KOPT-K1 (cell line): ENCODE data around the gene HDGFL2.

ENCODE experiments used
- H3K27ac ChIP-seq: fragments of 200-600 bp; sonication (generic); 2 replicates; pipeline ENCODE4 v1.5.1; 2016; ENCODE audit warnings: antibody characterized with exemption, mild to moderate bottlenecking, low read depth, low read length; ENCODE audit not compliant: poor library complexity, severe bottlenecking
- H3K36me3 ChIP-seq: fragments of 200-600 bp; sonication (generic); 2 replicates; pipeline ENCODE4 v1.5.1; 2017; ENCODE audit warnings: antibody characterized with exemption, mild to moderate bottlenecking, low read length, moderate library complexity; ENCODE audit not compliant: insufficient read depth
- H3K9me3 ChIP-seq: fragments of 200-600 bp; sonication (generic); 2 replicates; pipeline ENCODE4 v1.5.1; 2017; ENCODE audit warnings: antibody characterized with exemption, low read length, mild to moderate bottlenecking; ENCODE audit not compliant: insufficient read depth, poor library complexity, severe bottlenecking

HDGFL2 gene

DNA sequence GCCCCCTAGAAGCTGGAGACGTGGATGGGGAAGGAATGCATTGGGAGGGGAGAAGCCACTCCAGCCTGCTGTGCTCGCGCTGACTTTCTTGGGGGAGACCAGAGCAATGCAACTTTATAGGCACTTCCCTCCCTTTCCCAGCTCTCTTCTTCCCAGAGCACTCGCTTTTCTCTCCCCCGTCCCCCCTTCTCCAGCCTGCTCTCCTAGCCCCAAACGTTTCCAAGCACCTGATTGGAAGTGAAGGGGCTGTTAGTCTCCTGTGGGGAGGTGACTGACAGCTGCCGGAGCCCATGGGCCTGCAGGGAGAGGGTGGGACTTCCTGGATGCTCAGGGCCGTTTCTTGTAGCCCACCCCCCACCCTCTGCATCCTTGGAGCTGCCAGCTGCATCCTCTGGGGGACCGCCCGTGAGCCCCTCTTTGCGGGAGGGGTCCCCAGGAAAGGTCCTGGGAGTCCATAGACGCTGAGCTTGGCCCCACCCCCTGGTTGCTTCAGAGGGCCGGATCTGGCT lies 2.5 kb downstream of the HDGFL2 start:
- H3K36me3 ChIP-seq = peaks cover 45% of the 10 kb centered on the region
- no peaks in the 10 kb centered on the region for H3K9me3 ChIP-seq
- H3K27ac ChIP-seq = peak overlapping the region; percentile 26

- Histone ChIP-seq H3K27ac (no peak overlapping the region), H3K36me3 (peaks cover 50% of the 10 kb centered on the region), H3K9me3 (no peaks in the 10 kb centered on the region)
These were observed 5.1 kb downstream of the HDGFL2 start for GRCh38 chr19:4477034-4477801.

GRCh38 chr19:4482721-4483364 lies 10.7 kb downstream of the HDGFL2 start:
- H3K27ac ChIP-seq = no peak overlapping the region
- no peaks in the 10 kb centered on the region for H3K9me3 ChIP-seq
- H3K36me3 ChIP-seq = peaks cover 44% of the 10 kb centered on the region

DNA sequence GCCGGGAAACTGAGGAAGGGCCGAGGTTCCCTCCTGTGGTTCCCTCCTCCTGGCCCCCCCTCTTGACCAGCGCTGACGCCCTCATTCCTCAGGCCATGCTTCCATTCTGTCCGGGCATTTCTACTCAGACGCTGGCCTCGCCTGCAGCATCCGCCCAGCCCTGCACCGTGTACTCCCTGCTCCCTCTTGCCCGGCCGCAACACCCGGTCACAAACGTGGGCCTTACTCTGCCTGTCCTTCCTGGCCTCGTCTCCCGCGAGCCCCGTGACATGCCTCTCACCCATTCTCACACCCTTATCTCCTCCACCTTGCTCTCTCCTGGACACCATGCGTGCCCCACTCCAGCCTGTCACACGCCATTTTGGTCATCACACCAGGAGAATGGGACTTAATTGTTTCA lies 11.3 kb downstream of the HDGFL2 start:
- H3K36me3 ChIP-seq = peaks cover 43% of the 10 kb centered on the region
- H3K9me3 ChIP-seq = no peaks in the 10 kb centered on the region
- H3K27ac ChIP-seq = no peak overlapping the region

DNA sequence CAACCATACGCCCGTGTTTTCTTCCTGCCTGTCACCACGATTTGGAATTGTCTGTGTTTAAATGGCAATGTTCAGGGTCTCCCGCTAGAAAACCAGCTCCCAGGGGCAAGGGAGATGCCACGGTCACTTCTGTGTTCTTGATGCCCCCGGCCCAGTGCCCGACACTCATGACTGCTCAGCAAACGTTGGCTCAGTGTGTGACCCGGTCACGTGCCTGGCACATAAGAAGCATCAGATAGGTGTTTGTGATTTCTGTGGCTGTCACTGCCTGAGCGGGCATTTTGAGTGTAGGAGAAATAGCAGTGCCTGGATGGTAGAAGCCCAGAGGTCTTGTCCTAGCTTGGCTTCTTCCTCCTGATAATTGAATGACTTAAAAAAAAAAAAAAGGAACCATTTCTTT lies 15.5 kb downstream of the HDGFL2 start:
- H3K27ac ChIP-seq = no peak overlapping the region
- peaks cover 62% of the 10 kb centered on the region for H3K36me3 ChIP-seq
- no peaks in the 10 kb centered on the region for H3K9me3 ChIP-seq

- no peaks in the 10 kb centered on the region for H3K9me3 ChIP-seq
- peaks cover 62% of the 10 kb centered on the region for H3K36me3 ChIP-seq
- H3K27ac ChIP-seq = no peak overlapping the region
These were observed 16.4 kb downstream of the HDGFL2 start for GRCh38 chr19:4488496-4488895.

DNA sequence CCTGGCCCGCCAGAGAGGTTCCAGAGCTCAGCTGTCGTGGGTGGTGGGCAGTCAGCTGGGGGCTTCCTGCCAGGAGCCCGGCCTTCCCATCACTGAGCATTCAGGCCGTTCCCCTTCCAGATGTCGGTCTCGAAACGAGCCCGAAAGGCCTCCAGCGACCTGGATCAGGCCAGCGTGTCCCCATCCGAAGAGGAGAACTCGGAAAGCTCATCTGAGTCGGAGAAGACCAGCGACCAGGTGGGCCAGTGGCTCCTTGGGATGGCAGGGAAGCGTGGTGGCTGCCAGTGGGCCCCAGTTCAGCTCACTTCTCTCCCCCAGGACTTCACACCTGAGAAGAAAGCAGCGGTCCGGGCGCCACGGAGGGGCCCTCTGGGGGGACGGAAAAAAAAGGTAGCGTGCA lies 19.3 kb downstream of the HDGFL2 start:
- Histone ChIP-seq H3K27ac (no peak overlapping the region), H3K36me3 (peaks cover 80% of the 10 kb centered on the region)

GRCh38 chr19:4492337-4493103 lies 20.4 kb downstream of the HDGFL2 start:
- H3K36me3 ChIP-seq = peaks cover 91% of the 10 kb centered on the region
- H3K27ac ChIP-seq = no peak overlapping the region
- no peaks in the 10 kb centered on the region for H3K9me3 ChIP-seq

More for the DNA sequence above, 19.3 kb downstream of the HDGFL2 start:
- no peaks in the 10 kb centered on the region for H3K9me3 ChIP-seq

DNA sequence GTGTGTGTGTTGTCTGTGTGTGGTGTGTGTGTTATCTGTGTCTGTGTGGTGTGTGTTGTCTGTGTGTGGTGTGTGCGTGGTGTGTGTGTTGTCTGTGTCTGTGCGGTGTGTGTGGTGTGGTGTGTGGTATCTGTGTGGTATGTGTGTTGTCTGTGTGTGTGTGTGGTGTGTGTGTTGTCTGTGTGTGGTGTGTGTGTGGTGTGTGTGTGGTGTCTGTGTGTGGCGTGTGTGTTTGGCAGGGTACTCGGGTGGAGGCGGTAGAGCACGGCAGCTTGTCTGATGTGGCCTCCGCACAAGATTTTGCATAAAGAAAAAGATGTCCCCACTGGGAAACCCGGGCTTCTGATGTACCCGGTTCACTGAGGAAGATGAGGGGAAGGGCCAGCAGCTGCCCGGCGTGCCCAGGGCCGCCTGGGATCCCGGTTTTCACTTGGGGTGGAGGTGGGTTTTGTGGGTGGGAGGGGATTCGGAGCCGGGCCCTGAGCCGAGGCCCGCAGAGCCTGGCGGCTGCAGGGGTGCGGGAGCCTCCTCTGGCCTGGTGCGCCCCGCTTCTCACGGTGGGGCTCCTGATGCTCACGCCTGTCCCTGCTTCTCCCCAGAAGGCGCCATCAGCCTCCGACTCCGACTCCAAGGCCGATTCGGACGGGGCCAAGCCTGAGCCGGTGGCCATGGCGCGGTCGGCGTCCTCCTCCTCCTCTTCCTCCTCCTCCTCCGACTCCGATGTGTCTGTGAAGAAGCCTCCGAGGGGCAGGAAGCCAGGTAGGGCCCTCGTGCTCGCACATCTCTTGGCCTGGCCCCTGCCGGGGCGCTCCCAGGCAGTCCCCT lies 21.2 kb downstream of the HDGFL2 start:
- Histone ChIP-seq H3K27ac (no peak overlapping the region), H3K36me3 (peaks cover 96% of the 10 kb centered on the region), H3K9me3 (no peaks in the 10 kb centered on the region)

- Histone ChIP-seq H3K9me3 (no peaks in the 10 kb centered on the region), H3K36me3 (peaks cover 93% of the 10 kb centered on the region), H3K27ac (no peak overlapping the region)
These were observed 22.0 kb downstream of the HDGFL2 start for GRCh38 chr19:4493929-4494690.

- Histone ChIP-seq H3K36me3 (peaks cover 93% of the 10 kb centered on the region), H3K9me3 (no peaks in the 10 kb centered on the region), H3K27ac (no peak overlapping the region)
These were observed 22.6 kb downstream of the HDGFL2 start for GRCh38 chr19:4494691-4495064.

DNA sequence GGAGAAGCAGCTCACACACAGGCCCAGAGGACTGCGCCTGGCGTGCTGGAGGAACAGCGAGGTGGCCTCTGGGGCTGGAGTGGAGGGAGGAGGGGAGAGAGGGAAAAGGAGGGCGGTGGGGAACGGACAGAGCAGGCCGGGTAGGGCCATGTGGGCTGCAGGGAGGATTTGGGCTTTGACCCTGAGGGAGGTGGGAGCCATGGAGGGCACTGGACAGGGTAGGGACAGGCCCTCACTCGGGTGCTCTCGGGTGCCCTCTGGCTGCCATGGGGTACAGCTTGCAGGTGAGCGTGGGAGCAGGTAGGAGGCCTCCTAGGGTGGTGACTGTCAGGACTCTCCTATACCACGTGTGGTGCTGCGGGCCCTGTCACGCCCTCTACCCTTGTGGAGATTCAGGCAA lies 23.4 kb downstream of the HDGFL2 start:
- Histone ChIP-seq H3K36me3 (peaks cover 93% of the 10 kb centered on the region), H3K9me3 (no peaks in the 10 kb centered on the region), H3K27ac (no peak overlapping the region)

GRCh38 chr19:4496304-4496703 lies 24.2 kb downstream of the HDGFL2 start:
- H3K36me3 ChIP-seq = peaks cover 95% of the 10 kb centered on the region
- H3K27ac ChIP-seq = no peak overlapping the region
- no peaks in the 10 kb centered on the region for H3K9me3 ChIP-seq

DNA sequence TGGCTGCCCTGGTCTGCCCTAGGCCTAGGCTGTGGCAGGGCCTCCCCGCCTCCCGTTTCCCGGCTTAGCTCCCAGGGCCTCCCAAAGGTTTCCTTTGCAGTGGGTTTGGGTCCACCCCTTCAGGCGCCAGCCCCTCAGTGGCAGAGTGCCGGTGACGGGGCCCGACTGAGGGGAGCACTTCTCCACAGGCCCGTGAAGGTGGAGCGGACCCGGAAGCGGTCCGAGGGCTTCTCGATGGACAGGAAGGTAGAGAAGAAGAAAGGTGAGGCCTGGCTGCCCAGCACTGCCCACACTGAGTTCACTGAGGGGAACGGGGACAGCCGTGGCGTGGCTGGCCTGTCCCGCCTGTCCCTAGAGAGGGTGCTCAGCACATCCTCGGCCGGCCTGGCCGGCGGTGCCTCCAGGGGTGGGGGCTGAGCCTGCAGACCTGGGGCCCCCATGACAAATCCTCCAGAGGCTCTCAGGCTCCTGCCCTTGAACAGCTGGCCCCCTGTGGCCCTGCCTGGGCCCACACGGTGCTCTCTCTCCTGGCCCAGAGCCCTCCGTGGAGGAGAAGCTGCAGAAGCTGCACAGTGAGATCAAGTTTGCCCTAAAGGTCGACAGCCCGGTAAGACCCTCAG lies 25.8 kb downstream of the HDGFL2 start:
- Histone ChIP-seq H3K9me3 (no peaks in the 10 kb centered on the region), H3K36me3 (peaks cover 95% of the 10 kb centered on the region), H3K27ac (no peak overlapping the region)
